HCT116 (cell line): Measurements from ENCODE around the gene ZHX3. TPM values are rescaled to one million over a fixed set of nuclear protein-coding genes. Genes with fewer than 3 reads are reported as not detected.

Experiments used
- ATAC-seq: fragments of 200-7000 bp; cut with Tn5 transposase; 2 replicates; pipeline ENCODE4 v1.9.1; 2020; ENCODE audit warnings: mild to moderate bottlenecking, moderate library complexity
- BruUV-seq: library from RNA; stranded (reverse); fragments of 400-500 nt; replicated peaks from 2 replicates; lab custom pipeline; 2021; lab: Mats Ljungman, UMichigan
- CTCF ChIA-PET: fragments of 300-600 bp; sonication (Branson Sonifier 250); formaldehyde crosslinking; loops from one replicate; lab custom pipeline; 2021; ENCODE audit warnings: antibody characterized with exemption; lab: Charles Lee
- POLR2A ChIA-PET: fragments of 300-600, 350-600 bp; sonication (Branson Sonifier 250); formaldehyde crosslinking; loops from one replicate; lab custom pipeline; 2021; ENCODE audit warnings: antibody characterized with exemption; lab: Charles Lee
- RAD21 ChIA-PET, 2 experiments: fragments of 300-600 bp; sonication (Branson Sonifier 250); formaldehyde crosslinking; loops; one replicate each; lab custom pipeline; 2023; ENCODE audit warnings: low total read pairs in 2 of 2; ENCODE audit not compliant: uncharacterized antibody in 2 of 2, unreplicated experiment in 2 of 2, low non-redundant PET in 1 of 2; lab: Charles Lee
- DNase-seq: peaks from one replicate; pipeline ENCODE4 v3.0.0-alpha.2; 2010; ENCODE audit warnings: low read depth, low spot score
- H2AFZ ChIP-seq: fragments of 200-600 bp; shearing (Covaris generic), sonication (generic); 2 replicates; pipeline ENCODE4 v1.6.1; 2017; ENCODE audit warnings: low read depth, mixed run types, mixed read lengths, antibody characterized with exemption, low read length; ENCODE audit not compliant: poor library complexity, severe bottlenecking
- H3K27ac ChIP-seq: 2 replicates; pipeline ENCODE4 v1.5.1; 2012; ENCODE audit warnings: low read depth, low read length
- H3K27me3 ChIP-seq: fragments of 200-600 bp; sonication (generic); 2 replicates; pipeline ENCODE4 v1.6.1; 2016; ENCODE audit warnings: mixed run types, low read length, mixed read lengths; ENCODE audit not compliant: insufficient read depth
- H3K36me3 ChIP-seq, 2 experiments: fragments of 200-500 bp in 1 of 2; fragments of 200-600 bp in 1 of 2; sonication (Bioruptor generic) in 1 of 2; sonication (generic) in 1 of 2; 2 replicates each; pipeline versions ENCODE4 v1.5.1 to v1.6.1; 2014 to 2016; ENCODE audit warnings: low read length in 2 of 2, inconsistent platforms in 1 of 2, mixed read lengths in 1 of 2, mixed run types in 1 of 2; ENCODE audit not compliant: insufficient read depth in 2 of 2, control insufficient read depth in 1 of 2
- H3K4me1 ChIP-seq, 2 experiments: fragments of 200-600 bp in 1 of 2; sonication (generic) in 1 of 2; 2 replicates each; pipeline versions ENCODE4 v1.5.1 to v1.6.1; 2012 to 2017; ENCODE audit warnings: low read length in 2 of 2, inconsistent platforms in 1 of 2, mild to moderate bottlenecking in 1 of 2, mixed read lengths in 1 of 2, mixed run types in 1 of 2, moderate library complexity in 1 of 2; ENCODE audit not compliant: insufficient read depth in 2 of 2, control insufficient read depth in 1 of 2
- H3K4me2 ChIP-seq: fragments of 200-600 bp; sonication (generic); 2 replicates; pipeline ENCODE4 v1.6.1; 2017; ENCODE audit warnings: mixed run types, low read length, mixed read lengths
- H3K4me3 ChIP-seq, 2 experiments: fragments of 200-600 bp in 1 of 2; sonication (generic) in 1 of 2; replicated peaks in 1 of 2; 2 replicates each; pipeline ENCODE4 v1.5.1; 2011 to 2016; ENCODE audit warnings: low read length in 2 of 2, control low read depth in 1 of 2, low read depth in 1 of 2, mild to moderate bottlenecking in 1 of 2, mixed read lengths in 1 of 2, mixed run types in 1 of 2
- H3K79me2 ChIP-seq: fragments of 200-600 bp; sonication (generic); 2 replicates; pipeline ENCODE4 v1.6.1; 2017; ENCODE audit warnings: mild to moderate bottlenecking, mixed run types, low read length, moderate library complexity, mixed read lengths; ENCODE audit not compliant: insufficient read depth
- H3K9ac ChIP-seq: fragments of 200-600 bp; sonication (generic); 2 replicates; pipeline ENCODE4 v1.6.1; 2016; ENCODE audit warnings: low read length, mixed read lengths
- H3K9me2 ChIP-seq: fragments of 200-600 bp; sonication (generic), shearing (Covaris generic); 2 replicates; pipeline ENCODE4 v1.6.1; 2017; ENCODE audit warnings: mixed run types, mild to moderate bottlenecking, moderate library complexity; ENCODE audit not compliant: insufficient read depth
- H3K9me3 ChIP-seq, 2 experiments: fragments of 200-500 bp in 1 of 2; fragments of 200-600 bp in 1 of 2; sonication (Bioruptor generic) in 1 of 2; sonication (generic) in 1 of 2; 2 replicates each; pipeline ENCODE4 v1.6.1; 2014 to 2017; ENCODE audit warnings: low read length in 2 of 2, mixed read lengths in 2 of 2, inconsistent platforms in 1 of 2, low read depth in 1 of 2, mild to moderate bottlenecking in 1 of 2, mixed run types in 1 of 2, moderate library complexity in 1 of 2; ENCODE audit not compliant: control insufficient read depth in 1 of 2, insufficient read depth in 1 of 2
- H4K20me1 ChIP-seq: fragments of 200-600 bp; sonication (generic), shearing (Covaris generic); 2 replicates; pipeline ENCODE4 v1.6.1; 2017; ENCODE audit warnings: mixed run types, mild to moderate bottlenecking, moderate library complexity; ENCODE audit not compliant: insufficient read depth
- CBX3 ChIP-seq: IDR thresholded peaks from 2 replicates; pipeline ENCODE4 v1.6.1; 2012; ENCODE audit warnings: low read depth
- CEBPB ChIP-seq: IDR thresholded peaks from 2 replicates; pipeline ENCODE4 v1.6.1; 2012; ENCODE audit warnings: low read depth
- EGR1 ChIP-seq: IDR thresholded peaks from 2 replicates; pipeline ENCODE4 v1.6.1; 2012; ENCODE audit warnings: low read depth
- ELF1 ChIP-seq: IDR thresholded peaks from 2 replicates; pipeline ENCODE4 v1.6.1; 2012; ENCODE audit warnings: low read depth, borderline replicate concordance
- EZH2 ChIP-seq: fragments of 200-600 bp; sonication (generic); IDR thresholded peaks from 2 replicates; pipeline ENCODE4 v1.6.1; 2017; ENCODE audit warnings: antibody characterized with exemption, mixed run types
- EZH2phosphoT487 ChIP-seq: fragments of 200-600 bp; IDR thresholded peaks from 2 replicates; pipeline ENCODE4 v1.6.1; 2018; ENCODE audit warnings: antibody characterized with exemption, borderline replicate concordance
- FOSL1 ChIP-seq: IDR thresholded peaks from 2 replicates; pipeline ENCODE4 v1.6.1; 2012; ENCODE audit warnings: low read depth
- RAD21 ChIP-seq: IDR thresholded peaks from 2 replicates; pipeline ENCODE4 v1.6.1; 2012; ENCODE audit warnings: low read depth, mild to moderate bottlenecking
- SP1 ChIP-seq: IDR thresholded peaks from 2 replicates; pipeline ENCODE4 v1.6.1; 2012; ENCODE audit warnings: low read depth
- SRF ChIP-seq: IDR thresholded peaks from 2 replicates; pipeline ENCODE4 v1.6.1; 2012; ENCODE audit warnings: low read depth
- TCF7L2 ChIP-seq: IDR thresholded peaks from 2 replicates; pipeline ENCODE4 v1.7.0; 2011; ENCODE audit warnings: borderline replicate concordance, inconsistent platforms; ENCODE audit not compliant: insufficient read depth, insufficient read length; ENCODE audit errors: extremely low read depth
- ZNF274 ChIP-seq: fragments of 200-500 bp; sonication (Bioruptor generic); IDR thresholded peaks from 2 replicates; pipeline ENCODE4 v1.6.1; 2014; ENCODE audit warnings: mild to moderate bottlenecking, low read depth, low read length, inconsistent platforms
- intact Hi-C: fragments of 100-400 bp; cut with micrococcal nuclease; formaldehyde crosslinking; loops from 2 replicates; pipeline ENCODE4 v1.10.0; 2022
- total RNA-seq: library from RNA; stranded (reverse); gene quantifications from one replicate; pipeline ENCODE4 v1.2.1, GENCODE V29; 2021; ENCODE audit not compliant: unreplicated experiment
- TF ChIP-seq, protein P1 (sequence below), 3 experiments: fragments of 200-600 bp in 1 of 3; sonication (generic) in 1 of 3; IDR thresholded peaks in 2 of 3; conservative IDR thresholded peaks in 1 of 3; 2 replicates each; pipeline ENCODE4 v1.5.1; 2012 to 2017; ENCODE audit warnings: low read depth in 2 of 3, low read length in 2 of 3, antibody characterized with exemption in 1 of 3, borderline replicate concordance in 1 of 3, control low read depth in 1 of 3, mild to moderate bottlenecking in 1 of 3, mixed read lengths in 1 of 3, mixed run types in 1 of 3, moderate library complexity in 1 of 3; ENCODE audit not compliant: insufficient read depth in 1 of 3
- TF ChIP-seq, protein P2 (sequence below): IDR thresholded peaks from 2 replicates; pipeline ENCODE4 v1.6.1; 2011; ENCODE audit warnings: mild to moderate bottlenecking, low read length, moderate library complexity; ENCODE audit not compliant: insufficient replicate concordance; ENCODE audit errors: extremely low read depth
- TF ChIP-seq, protein P3 (sequence below): IDR thresholded peaks from 2 replicates; pipeline ENCODE4 v1.6.1; 2012
- TF ChIP-seq, protein P4 (sequence below): IDR thresholded peaks from 2 replicates; pipeline ENCODE4 v1.6.1; 2012
- TF ChIP-seq, protein P5 (sequence below): IDR thresholded peaks from 2 replicates; pipeline ENCODE4 v1.6.1; 2012; ENCODE audit warnings: low read depth

Gene ZHX3
- total RNA-seq, 1 experiment from 2014 or later: 13.3 TPM

DNA sequence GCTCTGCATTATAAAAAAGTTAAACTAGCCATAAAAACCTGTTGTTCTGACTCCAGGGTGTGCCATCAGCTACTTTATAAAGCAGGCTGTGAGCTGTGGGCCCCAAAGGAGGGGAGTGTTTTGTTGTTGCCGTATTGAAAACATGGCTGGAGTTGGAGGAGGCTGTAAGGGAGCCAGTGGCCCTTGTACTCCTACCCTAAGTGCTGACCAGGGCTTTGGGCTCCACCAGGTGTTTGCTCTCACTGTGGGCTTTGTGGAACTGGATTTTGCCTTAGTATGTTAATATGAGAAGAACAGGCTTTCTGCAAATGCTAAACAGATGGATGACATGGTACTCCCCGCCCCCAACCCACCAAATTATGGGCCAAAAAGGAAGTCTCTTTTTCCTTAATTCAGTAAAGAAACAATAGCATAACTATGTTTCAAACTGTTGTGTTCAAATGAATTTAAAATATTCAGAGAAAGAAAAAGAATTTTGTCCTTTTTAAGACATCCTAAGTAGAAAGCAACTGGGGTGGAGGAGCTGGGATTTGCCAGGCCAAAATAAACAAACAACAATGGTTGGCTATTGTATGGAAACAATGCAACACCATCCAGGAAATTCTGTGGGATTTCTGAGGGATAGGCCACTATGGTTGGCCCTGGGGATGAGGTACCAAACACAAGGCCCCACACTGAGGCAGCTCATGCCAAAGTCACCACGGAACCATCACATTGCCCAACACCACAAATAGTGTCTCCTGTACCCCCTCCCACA, 116.9 kb downstream of the ZHX3 start:
- H3K79me2 ChIP-seq: no peaks in the 10 kb centered on the region
- BruUV-seq: no TSS peak
- CTCF ChIA-PET: no interaction called here
- TF ChIP-seq CEBPB: no peak
- no peak for TF ChIP-seq SRF
- no peak for TF ChIP-seq EZH2phosphoT487
- TF ChIP-seq CBX3: no peak
- no peak for TF ChIP-seq SP1
- TF ChIP-seq FOSL1: no peak
- no peak for TF ChIP-seq EZH2
- TF ChIP-seq TCF7L2: no peak
- TF ChIP-seq, protein P1, sequence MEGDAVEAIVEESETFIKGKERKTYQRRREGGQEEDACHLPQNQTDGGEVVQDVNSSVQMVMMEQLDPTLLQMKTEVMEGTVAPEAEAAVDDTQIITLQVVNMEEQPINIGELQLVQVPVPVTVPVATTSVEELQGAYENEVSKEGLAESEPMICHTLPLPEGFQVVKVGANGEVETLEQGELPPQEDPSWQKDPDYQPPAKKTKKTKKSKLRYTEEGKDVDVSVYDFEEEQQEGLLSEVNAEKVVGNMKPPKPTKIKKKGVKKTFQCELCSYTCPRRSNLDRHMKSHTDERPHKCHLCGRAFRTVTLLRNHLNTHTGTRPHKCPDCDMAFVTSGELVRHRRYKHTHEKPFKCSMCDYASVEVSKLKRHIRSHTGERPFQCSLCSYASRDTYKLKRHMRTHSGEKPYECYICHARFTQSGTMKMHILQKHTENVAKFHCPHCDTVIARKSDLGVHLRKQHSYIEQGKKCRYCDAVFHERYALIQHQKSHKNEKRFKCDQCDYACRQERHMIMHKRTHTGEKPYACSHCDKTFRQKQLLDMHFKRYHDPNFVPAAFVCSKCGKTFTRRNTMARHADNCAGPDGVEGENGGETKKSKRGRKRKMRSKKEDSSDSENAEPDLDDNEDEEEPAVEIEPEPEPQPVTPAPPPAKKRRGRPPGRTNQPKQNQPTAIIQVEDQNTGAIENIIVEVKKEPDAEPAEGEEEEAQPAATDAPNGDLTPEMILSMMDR (IDR thresholded peaks at IDR 0.05 in 2 of 3, conservative IDR thresholded peaks at IDR 0.05 in 1 of 3; ENCODE audit: borderline replicate concordance in 1 of 3, insufficient read depth in 1 of 3, low read depth in 2 of 3, low read length in 2 of 3): no peak
- no peak for TF ChIP-seq RAD21
- TF ChIP-seq EGR1: no peak
- TF ChIP-seq, protein P2, sequence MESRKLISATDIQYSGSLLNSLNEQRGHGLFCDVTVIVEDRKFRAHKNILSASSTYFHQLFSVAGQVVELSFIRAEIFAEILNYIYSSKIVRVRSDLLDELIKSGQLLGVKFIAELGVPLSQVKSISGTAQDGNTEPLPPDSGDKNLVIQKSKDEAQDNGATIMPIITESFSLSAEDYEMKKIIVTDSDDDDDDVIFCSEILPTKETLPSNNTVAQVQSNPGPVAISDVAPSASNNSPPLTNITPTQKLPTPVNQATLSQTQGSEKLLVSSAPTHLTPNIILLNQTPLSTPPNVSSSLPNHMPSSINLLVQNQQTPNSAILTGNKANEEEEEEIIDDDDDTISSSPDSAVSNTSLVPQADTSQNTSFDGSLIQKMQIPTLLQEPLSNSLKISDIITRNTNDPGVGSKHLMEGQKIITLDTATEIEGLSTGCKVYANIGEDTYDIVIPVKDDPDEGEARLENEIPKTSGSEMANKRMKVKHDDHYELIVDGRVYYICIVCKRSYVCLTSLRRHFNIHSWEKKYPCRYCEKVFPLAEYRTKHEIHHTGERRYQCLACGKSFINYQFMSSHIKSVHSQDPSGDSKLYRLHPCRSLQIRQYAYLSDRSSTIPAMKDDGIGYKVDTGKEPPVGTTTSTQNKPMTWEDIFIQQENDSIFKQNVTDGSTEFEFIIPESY: no peak
- TF ChIP-seq ELF1: no peak
- TF ChIP-seq, protein P3, sequence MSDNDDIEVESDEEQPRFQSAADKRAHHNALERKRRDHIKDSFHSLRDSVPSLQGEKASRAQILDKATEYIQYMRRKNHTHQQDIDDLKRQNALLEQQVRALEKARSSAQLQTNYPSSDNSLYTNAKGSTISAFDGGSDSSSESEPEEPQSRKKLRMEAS: no peak
- TF ChIP-seq, protein P4, sequence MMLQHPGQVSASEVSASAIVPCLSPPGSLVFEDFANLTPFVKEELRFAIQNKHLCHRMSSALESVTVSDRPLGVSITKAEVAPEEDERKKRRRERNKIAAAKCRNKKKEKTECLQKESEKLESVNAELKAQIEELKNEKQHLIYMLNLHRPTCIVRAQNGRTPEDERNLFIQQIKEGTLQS: no peak
- TF ChIP-seq ZNF274: no peak
- TF ChIP-seq, protein P5, sequence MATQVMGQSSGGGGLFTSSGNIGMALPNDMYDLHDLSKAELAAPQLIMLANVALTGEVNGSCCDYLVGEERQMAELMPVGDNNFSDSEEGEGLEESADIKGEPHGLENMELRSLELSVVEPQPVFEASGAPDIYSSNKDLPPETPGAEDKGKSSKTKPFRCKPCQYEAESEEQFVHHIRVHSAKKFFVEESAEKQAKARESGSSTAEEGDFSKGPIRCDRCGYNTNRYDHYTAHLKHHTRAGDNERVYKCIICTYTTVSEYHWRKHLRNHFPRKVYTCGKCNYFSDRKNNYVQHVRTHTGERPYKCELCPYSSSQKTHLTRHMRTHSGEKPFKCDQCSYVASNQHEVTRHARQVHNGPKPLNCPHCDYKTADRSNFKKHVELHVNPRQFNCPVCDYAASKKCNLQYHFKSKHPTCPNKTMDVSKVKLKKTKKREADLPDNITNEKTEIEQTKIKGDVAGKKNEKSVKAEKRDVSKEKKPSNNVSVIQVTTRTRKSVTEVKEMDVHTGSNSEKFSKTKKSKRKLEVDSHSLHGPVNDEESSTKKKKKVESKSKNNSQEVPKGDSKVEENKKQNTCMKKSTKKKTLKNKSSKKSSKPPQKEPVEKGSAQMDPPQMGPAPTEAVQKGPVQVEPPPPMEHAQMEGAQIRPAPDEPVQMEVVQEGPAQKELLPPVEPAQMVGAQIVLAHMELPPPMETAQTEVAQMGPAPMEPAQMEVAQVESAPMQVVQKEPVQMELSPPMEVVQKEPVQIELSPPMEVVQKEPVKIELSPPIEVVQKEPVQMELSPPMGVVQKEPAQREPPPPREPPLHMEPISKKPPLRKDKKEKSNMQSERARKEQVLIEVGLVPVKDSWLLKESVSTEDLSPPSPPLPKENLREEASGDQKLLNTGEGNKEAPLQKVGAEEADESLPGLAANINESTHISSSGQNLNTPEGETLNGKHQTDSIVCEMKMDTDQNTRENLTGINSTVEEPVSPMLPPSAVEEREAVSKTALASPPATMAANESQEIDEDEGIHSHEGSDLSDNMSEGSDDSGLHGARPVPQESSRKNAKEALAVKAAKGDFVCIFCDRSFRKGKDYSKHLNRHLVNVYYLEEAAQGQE: no peak
- TF ChIP-seq, all 23 proteins: peak for 0
- no peak for ATAC-seq
- Histone ChIP-seq H3K4me1 (no peaks in the 10 kb centered on the region), H3K36me3 (no peaks in the 10 kb centered on the region), H2AFZ (no peak overlapping the region), H3K27me3 (no peaks in the 10 kb centered on the region), H3K4me2 (no peak overlapping the region), H3K9ac (no peak overlapping the region), H3K9me3 (peaks cover 4 to 14% of the 10 kb centered on the region in 2 experiments; a peak in 3 of 4 replicates), H3K27ac (no peak overlapping the region), H4K20me1 (no peaks in the 10 kb centered on the region), H3K9me2 (no peaks in the 10 kb centered on the region), H3K4me3 (no peak overlapping the region)
- ChIA-PET POLR2A (no interaction called here), RAD21 (no interaction called here)
- intact Hi-C loops: no loop called here
- no peak for DNase-seq
